ENCODE results near the gene CLCN3. TPM values are rescaled to one million over a fixed set of nuclear protein-coding genes. Genes with fewer than 3 reads are reported as not detected.
A peak's percentile ranks its signal among the peaks of the same experiment; 100 is the strongest.

The CLCN3 gene
- total RNA-seq, 2 experiments from 2014 or later: 21.5 to 22.8 TPM

GRCh38 chr4:169604903-169605331 is 15.5 kb upstream of the CLCN3 start:
- CTCF ChIA-PET: interaction anchor here (2.0 kb wide), 1 partner anchor 15 kb away, joined by 10 read pairs; the partner anchor contains the start of gene CLCN3

GRCh38 chr4:169611157-169611556 is 9.2 kb upstream of the CLCN3 start:
- DNase-seq (no peak), ATAC-seq (no peak)
- Mint-ChIP-seq H3K4me1 (peaks cover 50% of the 10 kb centered on the region), H3K27ac (peak overlapping the region; percentile 95), H3K36me3 (peaks cover 17% of the 10 kb centered on the region), H3K27me3 (no peaks in the 10 kb centered on the region), H3K4me3 (peak overlapping the region; percentile 94), H3K9me3 (ENCODE audit: low read depth) (no peaks in the 10 kb centered on the region)
- CTCF ChIA-PET: interaction anchor here (1.2 kb wide), 2 partner anchors 8 to 9 kb away, joined by 3 to 4 read pairs; no protein-coding TSS in a partner anchor

More at GRCh38 chr4:169604903-169605331, 15.5 kb upstream of the CLCN3 start:
- DNase-seq: no peak
- no peak for ATAC-seq
- H3K36me3 Mint-ChIP-seq: peaks cover 30% of the 10 kb centered on the region
- peak overlapping the region; percentile 76 for H3K27ac Mint-ChIP-seq
- H3K27me3 Mint-ChIP-seq: no peaks in the 10 kb centered on the region
- H3K4me1 Mint-ChIP-seq: peaks cover 41% of the 10 kb centered on the region
- H3K4me3 Mint-ChIP-seq: no peak overlapping the region
- H3K9me3 Mint-ChIP-seq (ENCODE audit: low read depth): no peaks in the 10 kb centered on the region

DNA sequence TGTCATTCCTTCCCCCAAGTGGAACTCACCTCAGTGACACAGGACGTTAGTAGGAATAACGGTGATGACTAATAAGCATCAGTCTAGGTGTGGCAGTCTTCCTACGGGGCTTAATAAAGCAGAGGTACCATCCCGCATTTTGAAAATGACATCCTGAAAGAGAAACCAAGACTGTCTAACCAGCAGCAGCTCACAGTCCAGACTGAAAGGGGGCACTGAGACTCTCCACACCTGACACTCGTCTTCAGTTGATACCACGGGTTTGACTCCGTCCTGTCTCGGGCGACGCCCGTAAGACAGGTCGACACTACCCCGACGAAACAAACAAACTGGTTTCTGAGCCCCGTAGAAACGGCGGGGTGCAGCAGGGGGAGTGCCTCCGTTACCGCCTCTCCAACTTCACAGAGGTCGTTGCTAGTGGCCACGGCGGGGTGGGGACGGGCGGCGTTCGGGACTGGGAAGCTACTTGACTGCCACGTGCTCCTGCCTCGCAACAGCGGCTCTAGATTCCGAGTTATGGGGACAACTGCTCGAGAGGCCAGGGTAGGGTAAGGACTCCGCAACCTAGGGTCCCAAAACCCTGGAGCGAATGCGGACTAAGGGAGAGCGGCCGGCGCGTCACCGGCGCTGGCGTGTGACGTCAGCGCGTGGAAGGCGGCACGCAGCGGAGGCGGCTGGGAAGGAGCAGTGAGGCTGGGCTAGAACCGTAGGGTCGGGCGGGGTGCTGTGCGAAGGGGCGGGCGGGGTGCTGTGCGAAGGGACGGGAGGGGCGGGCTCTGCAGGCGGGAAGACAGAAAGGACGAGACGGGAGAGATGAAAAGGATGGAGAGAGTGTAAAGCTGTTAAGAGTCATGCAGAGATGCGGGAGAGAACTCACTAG is 8.1 kb upstream of the CLCN3 start, which contains the start of gene NEK1:
Gene NEK1, minus strand, starts transcription at position 593 of the 880 bp plus-strand sequence. CDS start 9,953 bp downstream, outside the sequence.
- Mint-ChIP-seq H3K4me3 (peak within 1 kb of the TSS; percentile 94), H3K4me1 (peaks cover 48% of the 10 kb centered on the region)

DNA sequence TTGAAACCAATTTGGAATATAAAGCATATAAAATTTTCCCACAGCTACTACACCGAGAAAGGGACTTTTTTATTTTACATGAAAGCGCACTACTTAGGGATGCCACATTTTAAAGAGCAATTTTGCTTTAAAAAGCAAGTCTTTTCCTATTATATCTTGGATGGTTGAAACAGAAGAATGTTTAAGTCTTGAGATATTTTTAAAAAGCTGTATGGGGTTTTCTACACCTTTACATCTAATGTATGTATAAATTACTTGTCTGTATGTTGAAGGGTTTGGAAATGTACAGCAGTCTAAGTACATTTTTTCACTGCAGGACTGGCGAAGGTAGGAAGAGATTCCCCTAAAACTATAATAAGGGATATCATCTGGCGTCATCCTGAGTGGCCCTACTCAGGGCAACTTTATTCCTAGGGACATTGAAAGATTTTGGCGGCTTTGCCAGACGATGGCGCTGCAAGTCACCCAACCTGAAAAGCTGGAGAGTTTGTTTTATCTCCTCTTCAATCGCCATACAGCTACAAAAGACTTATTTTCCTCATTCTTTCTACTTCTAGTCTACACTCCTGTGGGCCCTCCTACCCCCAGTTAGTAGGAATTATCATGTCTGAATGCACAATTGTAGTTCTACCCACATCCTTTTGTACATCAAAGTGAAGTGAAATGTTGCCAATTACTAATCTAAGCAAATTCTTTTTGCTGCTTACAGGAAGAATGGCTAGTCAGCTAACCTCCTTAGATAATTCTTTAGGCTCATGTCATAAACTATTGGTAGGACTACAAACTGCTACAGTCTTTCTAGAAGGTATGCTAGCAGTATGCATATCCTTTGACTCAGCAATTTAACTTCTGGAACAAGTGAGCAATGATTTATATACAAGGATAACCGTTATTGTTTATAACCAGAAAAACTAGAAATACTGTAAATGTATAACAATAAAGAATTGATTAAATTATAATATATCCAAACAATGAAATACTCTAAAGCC is 7.2 kb upstream of the CLCN3 start:
- peak; percentile 28 for ATAC-seq
- H3K27ac Mint-ChIP-seq: peak overlapping the region; percentile 95
- DNase-seq: peak; percentile 84
- peak overlapping the region; percentile 94 for H3K4me3 Mint-ChIP-seq
- peaks cover 4% of the 10 kb centered on the region for H3K36me3 Mint-ChIP-seq
- CTCF ChIA-PET: interaction anchor here (0.6 to 1.9 kb wide), 18 partner anchors 8 to 434 kb away, joined by 3 to 10 read pairs (median 4); partner anchors contain the start of gene MFAP3L
- no peaks in the 10 kb centered on the region for H3K27me3 Mint-ChIP-seq
- H3K4me1 Mint-ChIP-seq: peaks cover 54% of the 10 kb centered on the region
- H3K9me3 Mint-ChIP-seq (ENCODE audit: low read depth): no peaks in the 10 kb centered on the region

More for the DNA sequence above, 8.1 kb upstream of the CLCN3 start, which contains the start of gene NEK1:
- ATAC-seq (peak; percentile 94), DNase-seq (peak; percentile 94)
- Mint-ChIP-seq H3K9me3 (ENCODE audit: low read depth) (no peaks in the 10 kb centered on the region), H3K27me3 (no peaks in the 10 kb centered on the region), H3K36me3 (peaks cover 7% of the 10 kb centered on the region), H3K27ac (peak within 1 kb of the TSS; percentile 95)
- CTCF ChIA-PET: interaction anchor here (1.1 to 1.9 kb wide), 15 partner anchors 9 to 435 kb away, joined by 3 to 10 read pairs (median 4); partner anchors contain the start of gene MFAP3L

- Mint-ChIP-seq H3K27ac (peak overlapping the region; percentile 70), H3K27me3 (no peaks in the 10 kb centered on the region), H3K4me1 (peaks cover 60% of the 10 kb centered on the region), H3K9me3 (ENCODE audit: low read depth) (no peaks in the 10 kb centered on the region), H3K36me3 (peaks cover 2% of the 10 kb centered on the region), H3K4me3 (no peak overlapping the region)
- ATAC-seq (no peak), DNase-seq (no peak)
- CTCF ChIA-PET: interaction anchor here (1.3 kb wide), 1 partner anchor 1136 kb away, joined by 3 read pairs; the partner anchor contains the start of gene DDX60L
Measured at GRCh38 chr4:169615467-169616106, 4.8 kb upstream of the CLCN3 start.

GRCh38 chr4:169616846-169617245 is 3.5 kb upstream of the CLCN3 start:
- Mint-ChIP-seq H3K36me3 (peaks cover 3% of the 10 kb centered on the region), H3K27me3 (no peaks in the 10 kb centered on the region), H3K27ac (peak overlapping the region; percentile 0), H3K4me1 (peaks cover 52% of the 10 kb centered on the region), H3K4me3 (no peak overlapping the region), H3K9me3 (ENCODE audit: low read depth) (no peaks in the 10 kb centered on the region)
- CTCF ChIA-PET: interaction anchor here (1.3 kb wide), 1 partner anchor 1137 kb away, joined by 3 read pairs; the partner anchor contains the start of gene DDX60L
- ATAC-seq: no peak
- DNase-seq: no peak

GRCh38 chr4:169617306-169617705 is 3.1 kb upstream of the CLCN3 start:
- peaks cover 3% of the 10 kb centered on the region for H3K36me3 Mint-ChIP-seq

DNA sequence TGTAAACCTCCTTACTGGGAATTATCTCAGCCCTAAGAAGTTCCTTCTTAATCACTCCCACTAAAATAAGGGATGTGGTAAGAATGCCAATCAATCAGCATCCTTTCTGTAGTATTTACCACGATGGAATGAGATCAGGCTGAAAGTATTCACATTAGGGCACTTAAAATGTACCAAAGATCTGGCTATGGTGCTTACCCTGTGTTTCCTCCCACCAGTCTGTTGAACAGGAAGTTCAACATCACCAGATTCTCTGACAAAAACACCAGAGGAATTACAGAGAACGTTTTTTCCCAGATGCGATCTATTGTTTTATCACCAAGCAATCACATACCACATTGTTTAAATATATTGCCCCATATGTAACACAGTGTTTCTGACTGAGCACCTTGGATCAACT is 2.1 kb upstream of the CLCN3 start:
- Mint-ChIP-seq H3K27ac (peak overlapping the region; percentile 100), H3K36me3 (peaks cover 3% of the 10 kb centered on the region), H3K4me1 (peaks cover 56% of the 10 kb centered on the region), H3K9me3 (ENCODE audit: low read depth) (no peaks in the 10 kb centered on the region), H3K27me3 (no peaks in the 10 kb centered on the region), H3K4me3 (peak overlapping the region; percentile 100)
- ATAC-seq (no peak), DNase-seq (no peak)
- CTCF ChIA-PET: interaction anchor here (3.3 kb wide), 1 partner anchor 41 kb away, joined by 11 read pairs; no protein-coding TSS in a partner anchor

More at GRCh38 chr4:169617306-169617705, 3.1 kb upstream of the CLCN3 start:
- H3K4me3 Mint-ChIP-seq: no peak overlapping the region
- CTCF ChIA-PET: interaction anchor here (1.3 kb wide), 1 partner anchor 1137 kb away, joined by 3 read pairs; the partner anchor contains the start of gene DDX60L
- no peaks in the 10 kb centered on the region for H3K27me3 Mint-ChIP-seq
- peak overlapping the region; percentile 0 for H3K27ac Mint-ChIP-seq
- ATAC-seq (no peak), DNase-seq (no peak)
- H3K4me1 Mint-ChIP-seq: peaks cover 55% of the 10 kb centered on the region
- no peaks in the 10 kb centered on the region for H3K9me3 Mint-ChIP-seq (ENCODE audit: low read depth)

DNA sequence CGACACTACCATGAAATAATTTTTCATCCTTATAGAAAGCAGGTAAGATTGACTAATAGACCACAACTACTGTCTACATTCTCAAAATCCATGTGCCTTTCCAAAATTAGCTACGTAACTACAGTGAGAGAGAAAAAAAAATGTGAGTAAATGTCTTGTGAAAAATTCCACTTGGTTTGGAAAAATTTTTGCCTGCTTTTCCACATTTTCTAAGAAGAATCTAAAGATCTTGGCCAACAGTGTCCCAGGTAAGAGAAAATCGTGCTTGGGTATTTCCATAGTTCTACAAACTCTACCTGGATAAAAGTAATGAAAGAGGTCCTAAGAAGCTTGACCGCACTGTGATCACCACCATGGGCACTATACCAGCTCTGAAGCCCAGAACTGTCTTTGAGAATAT is 1.4 kb upstream of the CLCN3 start:
- Mint-ChIP-seq H3K4me3 (peak overlapping the region; percentile 100), H3K27me3 (no peaks in the 10 kb centered on the region), H3K36me3 (peaks cover 6% of the 10 kb centered on the region), H3K27ac (peak overlapping the region; percentile 100), H3K4me1 (peaks cover 57% of the 10 kb centered on the region), H3K9me3 (ENCODE audit: low read depth) (no peaks in the 10 kb centered on the region)
- CTCF ChIA-PET: interaction anchor here (0.9 to 3.3 kb wide), 4 partner anchors 8 to 126 kb away, joined by 3 to 11 read pairs (median 6); no protein-coding TSS in a partner anchor
- DNase-seq: no peak
- no peak for ATAC-seq

- DNase-seq: peak; percentile 75
- CTCF ChIA-PET: interaction anchor here (0.6 to 3.3 kb wide), 7 partner anchors 8 to 609 kb away, joined by 3 to 11 read pairs (median 3); partner anchors contain the start of gene CBR4
- peaks cover 6% of the 10 kb centered on the region for H3K36me3 Mint-ChIP-seq
- H3K27ac Mint-ChIP-seq: peak overlapping the region; percentile 100
- ATAC-seq: peak; percentile 38
- H3K27me3 Mint-ChIP-seq: no peaks in the 10 kb centered on the region
- H3K4me1 Mint-ChIP-seq: peaks cover 57% of the 10 kb centered on the region
- no peaks in the 10 kb centered on the region for H3K9me3 Mint-ChIP-seq (ENCODE audit: low read depth)
- H3K4me3 Mint-ChIP-seq: peak overlapping the region; percentile 100
Measured at GRCh38 chr4:169619518-169619957, 840 bp upstream of the CLCN3 start.

GRCh38 chr4:169620880-169621248 is 486 bp downstream of the CLCN3 start:
- peaks cover 50% of the 10 kb centered on the region for H3K4me1 Mint-ChIP-seq
- DNase-seq (peak; percentile 53), ATAC-seq (no peak)
- peak overlapping the region; percentile 100 for H3K4me3 Mint-ChIP-seq
- H3K27me3 Mint-ChIP-seq: no peaks in the 10 kb centered on the region
- peak overlapping the region; percentile 100 for H3K27ac Mint-ChIP-seq
- CTCF ChIA-PET: interaction anchor here (1.5 to 3.3 kb wide), 5 partner anchors 8 to 137 kb away, joined by 3 to 11 read pairs (median 10); partner anchors contain the start of genes HPF1 and NEK1
- H3K36me3 Mint-ChIP-seq: peaks cover 8% of the 10 kb centered on the region
- H3K9me3 Mint-ChIP-seq (ENCODE audit: low read depth): no peaks in the 10 kb centered on the region
